ENCODE results near the gene HEPHL1. TPM values are rescaled to one million over a fixed set of nuclear protein-coding genes. Genes with fewer than 3 reads are reported as not detected.

HEPHL1 gene
- total and polyA plus RNA-seq, 2 experiments from 2014 or later, result 0.07 to 0.21 TPM

DNA sequence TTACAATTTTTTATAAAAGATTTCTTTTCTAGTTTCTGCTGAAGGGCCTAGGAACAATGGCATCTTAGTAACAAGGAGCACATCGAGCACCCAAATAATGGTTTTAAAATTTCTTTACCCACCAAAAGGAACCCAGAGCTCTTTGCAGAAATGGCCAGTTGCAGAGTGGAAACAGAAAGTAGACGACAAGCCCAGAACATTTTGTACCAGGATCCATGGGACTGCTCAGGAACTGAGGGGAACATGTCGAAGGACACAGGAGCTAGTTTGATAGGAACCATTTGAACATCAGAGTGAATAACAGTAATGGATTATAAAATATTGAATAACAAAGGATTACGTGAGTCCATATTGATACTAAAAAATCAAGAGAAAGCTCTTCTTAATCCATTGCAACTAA, 124.8 kb downstream of the HEPHL1 start:
- TF ChIP-seq ZNF331 (CRISPR knock-in tag; IDR thresholded peaks at IDR 0.05; ENCODE audit: low read depth), result no peak
- TF ChIP-seq EZH2 (IDR thresholded peaks at IDR 0.05; ENCODE audit: low read depth, unreplicated experiment), result no peak
- TF ChIP-seq NANOG (IDR thresholded peaks at IDR 0.05; ENCODE audit: borderline replicate concordance), result no peak
- no peak for TF ChIP-seq EZH2phosphoT487 (IDR thresholded peaks at IDR 0.05; ENCODE audit: unreplicated experiment)
- TF ChIP-seq CREB1 (CRISPR knock-in tag; IDR thresholded peaks at IDR 0.05; ENCODE audit: low read depth), result no peak
- TF ChIP-seq, protein P1, sequence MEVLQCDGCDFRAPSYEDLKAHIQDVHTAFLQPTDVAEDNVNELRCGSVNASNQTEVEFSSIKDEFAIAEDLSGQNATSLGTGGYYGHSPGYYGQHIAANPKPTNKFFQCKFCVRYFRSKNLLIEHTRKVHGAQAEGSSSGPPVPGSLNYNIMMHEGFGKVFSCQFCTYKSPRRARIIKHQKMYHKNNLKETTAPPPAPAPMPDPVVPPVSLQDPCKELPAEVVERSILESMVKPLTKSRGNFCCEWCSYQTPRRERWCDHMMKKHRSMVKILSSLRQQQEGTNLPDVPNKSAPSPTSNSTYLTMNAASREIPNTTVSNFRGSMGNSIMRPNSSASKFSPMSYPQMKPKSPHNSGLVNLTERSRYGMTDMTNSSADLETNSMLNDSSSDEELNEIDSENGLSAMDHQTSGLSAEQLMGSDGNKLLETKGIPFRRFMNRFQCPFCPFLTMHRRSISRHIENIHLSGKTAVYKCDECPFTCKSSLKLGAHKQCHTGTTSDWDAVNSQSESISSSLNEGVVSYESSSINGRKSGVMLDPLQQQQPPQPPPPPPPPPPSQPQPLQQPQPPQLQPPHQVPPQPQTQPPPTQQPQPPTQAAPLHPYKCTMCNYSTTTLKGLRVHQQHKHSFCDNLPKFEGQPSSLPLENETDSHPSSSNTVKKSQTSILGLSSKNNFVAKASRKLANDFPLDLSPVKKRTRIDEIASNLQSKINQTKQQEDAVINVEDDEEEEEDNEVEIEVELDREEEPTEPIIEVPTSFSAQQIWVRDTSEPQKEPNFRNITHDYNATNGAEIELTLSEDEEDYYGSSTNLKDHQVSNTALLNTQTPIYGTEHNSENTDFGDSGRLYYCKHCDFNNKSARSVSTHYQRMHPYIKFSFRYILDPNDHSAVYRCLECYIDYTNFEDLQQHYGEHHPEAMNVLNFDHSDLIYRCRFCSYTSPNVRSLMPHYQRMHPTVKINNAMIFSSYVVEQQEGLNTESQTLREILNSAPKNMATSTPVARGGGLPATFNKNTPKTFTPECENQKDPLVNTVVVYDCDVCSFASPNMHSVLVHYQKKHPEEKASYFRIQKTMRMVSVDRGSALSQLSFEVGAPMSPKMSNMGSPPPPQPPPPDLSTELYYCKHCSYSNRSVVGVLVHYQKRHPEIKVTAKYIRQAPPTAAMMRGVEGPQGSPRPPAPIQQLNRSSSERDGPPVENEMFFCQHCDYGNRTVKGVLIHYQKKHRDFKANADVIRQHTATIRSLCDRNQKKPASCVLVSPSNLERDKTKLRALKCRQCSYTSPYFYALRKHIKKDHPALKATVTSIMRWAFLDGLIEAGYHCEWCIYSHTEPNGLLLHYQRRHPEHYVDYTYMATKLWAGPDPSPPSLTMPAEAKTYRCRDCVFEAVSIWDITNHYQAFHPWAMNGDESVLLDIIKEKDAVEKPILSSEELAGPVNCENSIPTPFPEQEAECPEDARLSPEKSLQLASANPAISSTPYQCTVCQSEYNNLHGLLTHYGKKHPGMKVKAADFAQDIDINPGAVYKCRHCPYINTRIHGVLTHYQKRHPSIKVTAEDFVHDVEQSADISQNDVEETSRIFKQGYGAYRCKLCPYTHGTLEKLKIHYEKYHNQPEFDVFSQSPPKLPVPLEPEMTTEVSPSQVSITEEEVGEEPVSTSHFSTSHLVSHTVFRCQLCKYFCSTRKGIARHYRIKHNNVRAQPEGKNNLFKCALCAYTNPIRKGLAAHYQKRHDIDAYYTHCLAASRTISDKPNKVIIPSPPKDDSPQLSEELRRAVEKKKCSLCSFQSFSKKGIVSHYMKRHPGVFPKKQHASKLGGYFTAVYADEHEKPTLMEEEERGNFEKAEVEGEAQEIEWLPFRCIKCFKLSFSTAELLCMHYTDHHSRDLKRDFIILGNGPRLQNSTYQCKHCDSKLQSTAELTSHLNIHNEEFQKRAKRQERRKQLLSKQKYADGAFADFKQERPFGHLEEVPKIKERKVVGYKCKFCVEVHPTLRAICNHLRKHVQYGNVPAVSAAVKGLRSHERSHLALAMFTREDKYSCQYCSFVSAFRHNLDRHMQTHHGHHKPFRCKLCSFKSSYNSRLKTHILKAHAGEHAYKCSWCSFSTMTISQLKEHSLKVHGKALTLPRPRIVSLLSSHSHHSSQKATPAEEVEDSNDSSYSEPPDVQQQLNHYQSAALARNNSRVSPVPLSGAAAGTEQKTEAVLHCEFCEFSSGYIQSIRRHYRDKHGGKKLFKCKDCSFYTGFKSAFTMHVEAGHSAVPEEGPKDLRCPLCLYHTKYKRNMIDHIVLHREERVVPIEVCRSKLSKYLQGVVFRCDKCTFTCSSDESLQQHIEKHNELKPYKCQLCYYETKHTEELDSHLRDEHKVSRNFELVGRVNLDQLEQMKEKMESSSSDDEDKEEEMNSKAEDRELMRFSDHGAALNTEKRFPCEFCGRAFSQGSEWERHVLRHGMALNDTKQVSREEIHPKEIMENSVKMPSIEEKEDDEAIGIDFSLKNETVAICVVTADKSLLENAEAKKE (CRISPR knock-in tag; IDR thresholded peaks at IDR 0.05), result no peak
- H3K27me3 Mint-ChIP-seq (ENCODE audit: insufficient read depth, low read depth, poor library complexity), result peaks cover 4% of the 10 kb centered on the region
- Histone ChIP-seq H3K9me2 (ENCODE audit: insufficient read depth) (no peaks in the 10 kb centered on the region), H3K4me2 (no peak overlapping the region), H3K27ac (ENCODE audit: low read depth) (no peak overlapping the region), H3K79me2 (replicated peaks; ENCODE audit: insufficient read depth) (peaks cover 100% of the 10 kb centered on the region), H2AFZ (no peak overlapping the region), H3K27me3 (ENCODE audit: insufficient read depth) (no peaks in the 10 kb centered on the region), H4K20me1 (replicated peaks; ENCODE audit: insufficient read depth) (peaks cover 91% of the 10 kb centered on the region), H3F3A (replicated peaks; ENCODE audit: low read depth) (no peaks in the 10 kb centered on the region), H3K4me1 (ENCODE audit: insufficient read depth) (peaks cover 67% of the 10 kb centered on the region), H3K4me3 (no peak overlapping the region), H3K36me3 (ENCODE audit: insufficient read depth) (no peaks in the 10 kb centered on the region)
- H3K4me3 Mint-ChIP-seq, result no peak overlapping the region
- H3K36me3 Mint-ChIP-seq (ENCODE audit: low read depth), result no peaks in the 10 kb centered on the region
- DNase-seq (ENCODE audit: low spot score), result no peak
- ATAC-seq, result no peak
- H3K4me1 Mint-ChIP-seq, result peaks cover 77% of the 10 kb centered on the region
- H3K9me3 Mint-ChIP-seq, result no peaks in the 10 kb centered on the region
- H3K27ac Mint-ChIP-seq, result no peak overlapping the region

DNA sequence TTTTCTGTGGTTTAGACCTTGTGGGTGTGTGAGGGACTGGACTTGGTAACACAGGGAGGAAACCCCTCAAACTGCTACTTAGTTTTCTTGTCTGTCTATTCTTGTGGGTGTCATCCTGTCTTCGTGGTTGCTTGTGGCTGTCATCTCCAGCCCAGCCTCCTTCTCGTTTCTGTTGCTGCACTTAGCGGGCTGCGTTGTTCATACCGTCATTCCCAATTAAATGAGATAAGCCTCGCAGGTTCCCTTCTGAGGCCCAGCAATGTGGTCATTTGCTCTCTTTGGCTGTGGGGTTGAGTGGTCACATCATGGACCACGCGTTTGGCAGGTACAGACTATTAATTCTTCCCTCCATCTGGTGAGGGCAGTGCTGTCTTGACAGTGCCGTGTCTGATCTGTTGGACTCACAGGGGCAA, 126.3 kb downstream of the HEPHL1 start:
- Histone ChIP-seq H3K4me1 (ENCODE audit: insufficient read depth) (peaks cover 66% of the 10 kb centered on the region), H3K9me2 (ENCODE audit: insufficient read depth) (no peaks in the 10 kb centered on the region), H3K79me2 (replicated peaks; ENCODE audit: insufficient read depth) (peaks cover 100% of the 10 kb centered on the region), H3K4me2 (no peak overlapping the region), H3K27ac (ENCODE audit: low read depth) (no peak overlapping the region), H3F3A (replicated peaks; ENCODE audit: low read depth) (no peaks in the 10 kb centered on the region), H4K20me1 (replicated peaks; ENCODE audit: insufficient read depth) (peaks cover 91% of the 10 kb centered on the region), H3K36me3 (ENCODE audit: insufficient read depth) (no peaks in the 10 kb centered on the region), H3K4me3 (no peak overlapping the region), H2AFZ (no peak overlapping the region), H3K27me3 (ENCODE audit: insufficient read depth) (no peaks in the 10 kb centered on the region)
- Mint-ChIP-seq H3K9me3 (no peaks in the 10 kb centered on the region), H3K27me3 (ENCODE audit: insufficient read depth, low read depth, poor library complexity) (peaks cover 4% of the 10 kb centered on the region), H3K4me1 (peaks cover 79% of the 10 kb centered on the region), H3K36me3 (ENCODE audit: low read depth) (peaks cover 2% of the 10 kb centered on the region; the same call in 1 of the 3 replicates), H3K4me3 (no peak overlapping the region), H3K27ac (no peak overlapping the region)
- no peak for ATAC-seq
- DNase-seq (ENCODE audit: low spot score), result no peak
- TF ChIP-seq JUNB (IDR thresholded peaks at IDR 0.05; ENCODE audit: unreplicated experiment) (no peak), EZH2phosphoT487 (IDR thresholded peaks at IDR 0.05; ENCODE audit: unreplicated experiment) (no peak)
- TF ChIP-seq, protein P1 (CRISPR knock-in tag; IDR thresholded peaks at IDR 0.05), result no peak
